Large intestine (tissue), 3 donors: Measurements from ENCODE around the gene DPM2. TPM values are rescaled to one million over a fixed set of nuclear protein-coding genes. Genes with fewer than 3 reads are reported as not detected.

Experiments used
- DNase-seq, 2 donors: peaks; one replicate each; pipeline versions ENCODE4 v3.0.0 to v3.0.0-alpha.2; 2013
- H3K27ac ChIP-seq: one replicate; pipeline ENCODE4 v1.5.1; 2013; ENCODE audit warnings: low read length
- H3K27me3 ChIP-seq: 2 replicates; pipeline ENCODE4 v1.6.1; 2013; ENCODE audit warnings: low read length; ENCODE audit not compliant: control insufficient read depth, insufficient read depth
- H3K36me3 ChIP-seq: 2 replicates; pipeline ENCODE4 v1.6.1; 2013; ENCODE audit warnings: low read length; ENCODE audit not compliant: control insufficient read depth, insufficient read depth
- H3K4me1 ChIP-seq: one replicate; pipeline ENCODE4 v1.6.1; 2013; ENCODE audit warnings: low read length; ENCODE audit not compliant: control insufficient read depth, insufficient read depth
- H3K4me3 ChIP-seq: one replicate; pipeline ENCODE4 v1.5.1; 2013; ENCODE audit warnings: low read length
- H3K9me3 ChIP-seq: one replicate; pipeline ENCODE4 v1.6.1; 2013; ENCODE audit warnings: mild to moderate bottlenecking, low read depth, low read length, moderate library complexity; ENCODE audit not compliant: control insufficient read depth
- WGBS: methylation state at CpG from one replicate; pipeline ENCODE4 v1.1.5; 2013; ENCODE audit warnings: low lambda C conversion rate; ENCODE audit not compliant: insufficient coverage; 5-methylcytosine and 5-hydroxymethylcytosine counted together
- polyA plus RNA-seq: library from polyadenylated mRNA; unstranded; fragments of 120-200 nt; gene quantifications from one replicate; pipeline ENCODE4 v1.2.1, GENCODE V29; 2013

DPM2 gene
- polyA plus RNA-seq, 1 donor, result 33.2 TPM

GRCh38 chr9:127909839-127910273 lies 27.8 kb downstream of the DPM2 start:
- WGBS, result no CpG with 5 or more reads among the region's 17 CpGs
- Histone ChIP-seq H3K9me3 (peaks cover 3% of the 10 kb centered on the region), H3K36me3 (peaks cover 2% of the 10 kb centered on the region), H3K4me1 (peaks cover 9% of the 10 kb centered on the region), H3K27ac (no peak overlapping the region), H3K27me3 (peaks cover 5% of the 10 kb centered on the region), H3K4me3 (no peak overlapping the region)
- DNase-seq, result no peak

GRCh38 chr9:127908660-127908926 lies 29.1 kb downstream of the DPM2 start:
- peaks cover 3% of the 10 kb centered on the region for H3K9me3 ChIP-seq
- no CpG with 5 or more reads among the region's 10 CpGs for WGBS
- no peak overlapping the region for H3K4me3 ChIP-seq
- peaks cover 5% of the 10 kb centered on the region for H3K27me3 ChIP-seq
- DNase-seq, result no peak
- H3K4me1 ChIP-seq, result peaks cover 5% of the 10 kb centered on the region
- peaks cover 2% of the 10 kb centered on the region for H3K36me3 ChIP-seq
- no peak overlapping the region for H3K27ac ChIP-seq

GRCh38 chr9:127907867-127908659 lies 29.6 kb downstream of the DPM2 start:
- Histone ChIP-seq H3K4me1 (peaks cover 5% of the 10 kb centered on the region), H3K9me3 (peaks cover 3% of the 10 kb centered on the region), H3K27me3 (peaks cover 5% of the 10 kb centered on the region), H3K36me3 (peaks cover 2% of the 10 kb centered on the region), H3K27ac (no peak overlapping the region), H3K4me3 (no peak overlapping the region)
- DNase-seq, result no peak
- WGBS, result no CpG with 5 or more reads among the region's 35 CpGs

- Histone ChIP-seq H3K27ac (no peak overlapping the region), H3K4me1 (no peaks in the 10 kb centered on the region), H3K36me3 (no peaks in the 10 kb centered on the region), H3K9me3 (no peaks in the 10 kb centered on the region), H3K4me3 (no peak overlapping the region), H3K27me3 (peaks cover 7% of the 10 kb centered on the region)
- WGBS, result no CpG with 5 or more reads among the region's 12 CpGs
- no peak for DNase-seq
Measured at GRCh38 chr9:127905788-127906191, 31.9 kb downstream of the DPM2 start.

- H3K4me1 ChIP-seq, result no peaks in the 10 kb centered on the region
- H3K9me3 ChIP-seq, result no peaks in the 10 kb centered on the region
- H3K4me3 ChIP-seq, result no peak overlapping the region
- H3K27ac ChIP-seq, result peak overlapping the region; percentile 33
- no peaks in the 10 kb centered on the region for H3K36me3 ChIP-seq
- H3K27me3 ChIP-seq, result peaks cover 3% of the 10 kb centered on the region
- no peak for DNase-seq
- no CpG with 5 or more reads among the region's 5 CpGs for WGBS
Measured at GRCh38 chr9:127905004-127905728, 32.5 kb downstream of the DPM2 start.

- no peak overlapping the region for H3K4me3 ChIP-seq
Measured at GRCh38 chr9:127904561-127905003, 33.1 kb downstream of the DPM2 start.

GRCh38 chr9:127903557-127904475 lies 33.8 kb downstream of the DPM2 start:
- H3K27ac ChIP-seq, result peak overlapping the region; percentile 13
- no CpG with 5 or more reads among the region's 17 CpGs for WGBS
- no peaks in the 10 kb centered on the region for H3K36me3 ChIP-seq
- peak; percentile 52 to 59 for DNase-seq
- peaks cover 12% of the 10 kb centered on the region for H3K27me3 ChIP-seq
- H3K4me1 ChIP-seq, result peaks cover 8% of the 10 kb centered on the region
- peaks cover 3% of the 10 kb centered on the region for H3K9me3 ChIP-seq
- H3K4me3 ChIP-seq, result no peak overlapping the region

More at GRCh38 chr9:127904561-127905003, 33.1 kb downstream of the DPM2 start:
- Histone ChIP-seq H3K27me3 (peaks cover 8% of the 10 kb centered on the region), H3K27ac (peak overlapping the region; percentile 33), H3K36me3 (no peaks in the 10 kb centered on the region), H3K9me3 (no peaks in the 10 kb centered on the region), H3K4me1 (peaks cover 5% of the 10 kb centered on the region)
- DNase-seq, result no peak
- WGBS, result no CpG with 5 or more reads among the region's 12 CpGs

GRCh38 chr9:127899128-127899943 lies 38.3 kb downstream of the DPM2 start, which contains the start of gene ST6GALNAC6:
Gene ST6GALNAC6, minus strand, starts transcription at chr9:127899603. Its CDS starts 1,622 bp downstream, at chr9:127897981.
- H3K4me3 ChIP-seq, result peak within 1 kb of the TSS; percentile 72
- H3K4me1 ChIP-seq, result peaks cover 20% of the 10 kb centered on the region
- H3K36me3 ChIP-seq, result peaks cover 14% of the 10 kb centered on the region
- peaks cover 16% of the 10 kb centered on the region for H3K27me3 ChIP-seq
- H3K27ac ChIP-seq, result peak within 1 kb of the TSS; percentile 71
- DNase-seq, result peak; percentile 60 to 61
- H3K9me3 ChIP-seq, result peaks cover 17% of the 10 kb centered on the region
- WGBS, result no CpG with 5 or more reads among the region's 89 CpGs

GRCh38 chr9:127898433-127899127 lies 39.1 kb downstream of the DPM2 start:
- H3K36me3 ChIP-seq, result peaks cover 20% of the 10 kb centered on the region
- DNase-seq, result peak in 1 of 2 donors; percentile 44
- WGBS, result no CpG with 5 or more reads among the region's 32 CpGs
- peak overlapping the region; percentile 71 for H3K27ac ChIP-seq
- peaks cover 20% of the 10 kb centered on the region for H3K9me3 ChIP-seq
- peaks cover 20% of the 10 kb centered on the region for H3K4me1 ChIP-seq
- H3K4me3 ChIP-seq, result peak overlapping the region; percentile 72
- H3K27me3 ChIP-seq, result peaks cover 16% of the 10 kb centered on the region
